Measurements from ENCODE around the gene MCL1.
"Not testable (repeated sequence)": the region's sequence is repeated elsewhere in the genome, so short reads cannot be mapped to it uniquely, and the experiment has no call there.

The MCL1 gene

GRCh38 chr1:150579110-150579944 is at the start of gene MCL1:
Gene MCL1 (minus strand): TSS chr1:150579610. CDS start chr1:150579530, 80 bp downstream.
- DNase-seq = peak; percentile 96

- DNase-seq = no peak
Measured at GRCh38 chr1:150628766-150629114, 49.3 kb upstream of the MCL1 start.

- no peak for DNase-seq
Measured at GRCh38 chr1:150627826-150628410, 48.5 kb upstream of the MCL1 start.

- DNase-seq = no peak
Measured at GRCh38 chr1:150626150-150626549, 46.7 kb upstream of the MCL1 start.

- DNase-seq = not testable (repeated sequence)
Measured at GRCh38 chr1:150624546-150624945, 45.1 kb upstream of the MCL1 start.

GRCh38 chr1:150624134-150624533 is 44.7 kb upstream of the MCL1 start:
- not testable (repeated sequence) for DNase-seq

GRCh38 chr1:150622303-150622975 is 43.0 kb upstream of the MCL1 start:
- DNase-seq = no peak

GRCh38 chr1:150621497-150622302 is 42.3 kb upstream of the MCL1 start:
- DNase-seq = peak; percentile 24

GRCh38 chr1:150620919-150621318 is 41.5 kb upstream of the MCL1 start:
- DNase-seq = no peak

- DNase-seq = peak; percentile 29
Measured at GRCh38 chr1:150619576-150620509, 40.4 kb upstream of the MCL1 start.

GRCh38 chr1:150615346-150616201 is 36.2 kb upstream of the MCL1 start:
- no peak for DNase-seq

GRCh38 chr1:150613061-150613920 is 33.9 kb upstream of the MCL1 start:
- DNase-seq = peak; percentile 4

- no peak for DNase-seq
Measured at GRCh38 chr1:150612014-150612345, 32.6 kb upstream of the MCL1 start.

GRCh38 chr1:150610576-150610975 is 31.2 kb upstream of the MCL1 start:
- no peak for DNase-seq

- no peak for DNase-seq
Measured at GRCh38 chr1:150609732-150610131, 30.3 kb upstream of the MCL1 start.

- DNase-seq = no peak
Measured at GRCh38 chr1:150606463-150607142, 27.2 kb upstream of the MCL1 start.

- not testable (repeated sequence) for DNase-seq
Measured at GRCh38 chr1:150605451-150605731, 26.0 kb upstream of the MCL1 start.

GRCh38 chr1:150604226-150604588 is 24.8 kb upstream of the MCL1 start:
- no peak for DNase-seq

- no peak for DNase-seq
Measured at GRCh38 chr1:150603711-150604110, 24.3 kb upstream of the MCL1 start.

GRCh38 chr1:150602372-150602771 is 23.0 kb upstream of the MCL1 start:
- DNase-seq = not testable (repeated sequence)
